Testis (tissue), 3 donors: ENCODE data around the gene C1QTNF3. TPM values are rescaled to one million over a fixed set of nuclear protein-coding genes. Genes with fewer than 3 reads are reported as not detected.
"Not testable (repeated sequence)": the region's sequence is repeated elsewhere in the genome, so short reads cannot be mapped to it uniquely, and the experiment has no call there.

Experiments
- DNase-seq: peaks from one replicate; pipeline ENCODE4 v3.0.0-alpha.2; 2019
- H3K27ac ChIP-seq, 2 donors: fragments of 200-600 bp; sonication (generic); one replicate each; pipeline ENCODE4 v1.5.1; 2019
- H3K27me3 ChIP-seq: fragments of 200-600 bp; sonication (generic); one replicate; pipeline ENCODE4 v1.5.1; 2019
- H3K36me3 ChIP-seq: fragments of 200-600 bp; sonication (generic); one replicate; pipeline ENCODE4 v1.5.1; 2017; ENCODE audit warnings: low read depth; ENCODE audit errors: missing control alignments
- H3K4me1 ChIP-seq: fragments of 200-600 bp; sonication (generic); one replicate; pipeline ENCODE4 v1.5.1; 2019
- H3K4me3 ChIP-seq, 2 donors: fragments of 200-600 bp; sonication (generic); one replicate each; pipeline ENCODE4 v1.5.1; 2017 to 2019
- H3K9me3 ChIP-seq: fragments of 200-600 bp; sonication (generic); one replicate; pipeline ENCODE4 v1.5.1; 2017
- CTCF ChIP-seq, 3 experiments: fragments of 450-650 bp in 2 of 3; fragments of 200-600 bp in 1 of 3; sonication (generic) in 1 of 3; IDR thresholded peaks; one replicate each; pipeline ENCODE4 v1.5.1; 2016 to 2019; ENCODE audit warnings: antibody characterized with exemption in 3 of 3, mild to moderate bottlenecking in 2 of 3, moderate library complexity in 1 of 3
- POLR2A ChIP-seq: fragments of 450-650 bp; IDR thresholded peaks from one replicate; pipeline ENCODE4 v1.6.1; 2017; ENCODE audit warnings: antibody characterized with exemption, mild to moderate bottlenecking, moderate library complexity
- WGBS, 2 donors: methylation state at CpG; one replicate each; pipeline ENCODE4 v1.1.5; 2018; 5-methylcytosine and 5-hydroxymethylcytosine counted together
- intact Hi-C: fragments of 100-400 bp; cut with DNase I; formaldehyde crosslinking; loops from one replicate; pipeline ENCODE4 v1.15.1; 2023; ENCODE audit warnings: low total_unique reads
- polyA plus RNA-seq: library from polyadenylated mRNA; stranded (reverse); fragments of 350-450 nt; fragmentation: Illumina TruSeq; extraction: RNeasy Lipid Tissue Mini Kit (QIAGEN cat#74804); gene quantifications from one replicate; pipeline ENCODE4 v1.2.3, GENCODE V29; 2014; ENCODE audit warnings: low read depth, low replicate concordance; ENCODE audit not compliant: insufficient read depth
- total RNA-seq, 2 donors: library from RNA; depleted of rRNA; stranded (reverse); fragments of >200 nt; gene quantifications; one replicate each; pipeline ENCODE4 v1.2.3, GENCODE V29; 2016

C1QTNF3 gene
- total and polyA plus RNA-seq, 3 donors from 2014 or later, result 14.1 to 31.3 (median 27.1) TPM

- intact Hi-C loops, H3K9me3 ChIP-seq, H3K4me3 ChIP-seq, H3K27me3 ChIP-seq, H3K27ac ChIP-seq, DNase-seq, H3K4me1 ChIP-seq, H3K36me3 ChIP-seq: not testable (repeated sequence)
- 100% methylated on average over 1 to 3 of the region's 3 CpGs for WGBS, 2 donors
Observed at GRCh38 chr5:34070626-34071025, 27.6 kb upstream of the C1QTNF3 start.

- intact Hi-C loops, result no loop called here
- H3K4me1 ChIP-seq, result no peaks in the 10 kb centered on the region
- WGBS, 2 donors, result 91 to 95% methylated on average over 6 of the region's 6 CpGs
- no peaks in the 10 kb centered on the region for H3K36me3 ChIP-seq
- DNase-seq, result no peak
- TF ChIP-seq POLR2A, result no peak
- no peak for TF ChIP-seq CTCF (IDR thresholded peaks at IDR 0.05)
- H3K9me3 ChIP-seq, result no peaks in the 10 kb centered on the region
- H3K4me3 ChIP-seq, result no peak overlapping the region
- no peaks in the 10 kb centered on the region for H3K27me3 ChIP-seq
- no peak overlapping the region for H3K27ac ChIP-seq
Observed at GRCh38 chr5:34064656-34065055, 21.6 kb upstream of the C1QTNF3 start.

DNA sequence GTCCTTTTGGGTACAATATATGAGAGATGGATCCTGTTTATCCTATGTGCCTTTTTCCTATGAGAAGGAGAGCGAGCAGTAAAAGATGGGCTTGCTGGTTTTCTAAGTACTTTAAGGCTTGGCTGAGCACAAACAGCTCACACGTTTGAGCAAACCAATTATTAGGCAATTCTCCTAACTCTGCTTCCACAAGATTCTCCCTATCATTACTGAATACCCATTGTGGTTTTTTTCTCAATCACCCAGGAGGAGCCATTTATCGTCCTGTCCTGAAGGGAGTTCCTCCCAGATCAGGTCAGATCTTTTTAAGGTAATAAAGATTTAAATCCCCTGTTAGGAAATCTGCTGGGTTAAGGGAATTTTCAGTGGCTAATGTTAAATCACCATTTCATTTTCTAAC, 19.4 kb upstream of the C1QTNF3 start:
- H3K27me3 ChIP-seq, result no peaks in the 10 kb centered on the region
- WGBS, 2 donors, result 85 to 91% methylated on average over 3 of the region's 3 CpGs
- H3K27ac ChIP-seq, result no peak overlapping the region
- H3K36me3 ChIP-seq, result no peaks in the 10 kb centered on the region
- TF ChIP-seq POLR2A (no peak), CTCF (IDR thresholded peaks at IDR 0.05) (no peak)
- no peak for DNase-seq
- H3K4me3 ChIP-seq, result no peak overlapping the region
- no peaks in the 10 kb centered on the region for H3K9me3 ChIP-seq
- intact Hi-C loops, result no loop called here
- H3K4me1 ChIP-seq, result no peaks in the 10 kb centered on the region

DNA sequence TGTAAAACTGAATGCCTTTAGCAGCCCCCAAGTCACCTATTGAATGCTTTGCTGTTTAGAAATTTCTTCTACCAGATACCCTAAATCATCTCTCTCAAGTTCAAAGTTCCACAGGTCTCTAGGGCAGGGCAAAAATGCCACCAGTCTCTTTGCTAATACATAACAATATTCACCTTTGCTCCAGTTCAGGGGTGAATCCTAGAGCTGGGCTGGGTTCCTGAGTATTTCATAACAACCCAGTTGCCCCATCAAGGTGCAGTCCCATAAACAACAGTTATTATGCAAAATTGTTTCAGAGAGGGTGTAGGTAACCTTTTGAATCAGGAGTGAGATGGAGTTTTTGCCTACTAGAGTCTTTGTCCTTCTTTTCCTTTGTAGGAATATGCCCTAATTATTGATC, 19.0 kb upstream of the C1QTNF3 start:
- no peak overlapping the region for H3K27ac ChIP-seq

DNA sequence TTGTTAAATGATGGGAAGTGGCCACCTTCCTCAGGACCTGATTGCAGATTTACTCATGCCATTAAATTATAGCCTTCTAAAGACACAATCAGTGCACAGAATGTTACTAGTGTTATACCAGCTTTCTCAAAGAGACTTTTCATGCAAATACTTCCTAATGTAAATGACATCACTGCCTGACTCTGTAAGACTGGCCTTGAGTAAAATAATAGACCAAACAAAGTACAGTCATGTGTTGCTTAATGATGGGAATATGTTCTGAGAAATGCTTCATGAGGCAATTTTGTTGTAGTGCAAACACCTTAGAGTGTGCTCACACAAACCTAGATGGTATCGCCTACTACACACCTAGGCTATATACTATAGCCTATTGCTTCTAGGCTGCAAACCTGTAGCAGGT, 17.0 kb upstream of the C1QTNF3 start:
- H3K27me3 ChIP-seq, result no peaks in the 10 kb centered on the region
- H3K36me3 ChIP-seq, result no peaks in the 10 kb centered on the region
- TF ChIP-seq CTCF (IDR thresholded peaks at IDR 0.05), result no peak
- TF ChIP-seq POLR2A, result no peak
- 93 to 95% methylated on average over 1 of the region's 1 CpG for WGBS, 2 donors
- H3K4me1 ChIP-seq, result no peaks in the 10 kb centered on the region
- H3K27ac ChIP-seq, result no peak overlapping the region
- no peaks in the 10 kb centered on the region for H3K9me3 ChIP-seq
- no peak overlapping the region for H3K4me3 ChIP-seq
- intact Hi-C loops, result no loop called here
- DNase-seq, result no peak

More for the DNA sequence above, 19.0 kb upstream of the C1QTNF3 start:
- no peak for DNase-seq
- no peaks in the 10 kb centered on the region for H3K36me3 ChIP-seq
- intact Hi-C loops, result no loop called here
- H3K4me1 ChIP-seq, result no peaks in the 10 kb centered on the region
- no peaks in the 10 kb centered on the region for H3K9me3 ChIP-seq
- no peak overlapping the region for H3K4me3 ChIP-seq
- no peak for TF ChIP-seq POLR2A
- no peak for TF ChIP-seq CTCF (IDR thresholded peaks at IDR 0.05)
- H3K27me3 ChIP-seq, result no peaks in the 10 kb centered on the region
